GM18498 (cell line): Measurements from ENCODE around the gene LRRC19.

ENCODE experiments used
- ATAC-seq: cut with Tn5 transposase; IDR thresholded peaks from one replicate; pipeline ENCODE4 v1.9.1; 2021; ENCODE audit warnings: mild to moderate bottlenecking, moderate library complexity; ENCODE audit not compliant: unreplicated experiment

The LRRC19 gene

DNA sequence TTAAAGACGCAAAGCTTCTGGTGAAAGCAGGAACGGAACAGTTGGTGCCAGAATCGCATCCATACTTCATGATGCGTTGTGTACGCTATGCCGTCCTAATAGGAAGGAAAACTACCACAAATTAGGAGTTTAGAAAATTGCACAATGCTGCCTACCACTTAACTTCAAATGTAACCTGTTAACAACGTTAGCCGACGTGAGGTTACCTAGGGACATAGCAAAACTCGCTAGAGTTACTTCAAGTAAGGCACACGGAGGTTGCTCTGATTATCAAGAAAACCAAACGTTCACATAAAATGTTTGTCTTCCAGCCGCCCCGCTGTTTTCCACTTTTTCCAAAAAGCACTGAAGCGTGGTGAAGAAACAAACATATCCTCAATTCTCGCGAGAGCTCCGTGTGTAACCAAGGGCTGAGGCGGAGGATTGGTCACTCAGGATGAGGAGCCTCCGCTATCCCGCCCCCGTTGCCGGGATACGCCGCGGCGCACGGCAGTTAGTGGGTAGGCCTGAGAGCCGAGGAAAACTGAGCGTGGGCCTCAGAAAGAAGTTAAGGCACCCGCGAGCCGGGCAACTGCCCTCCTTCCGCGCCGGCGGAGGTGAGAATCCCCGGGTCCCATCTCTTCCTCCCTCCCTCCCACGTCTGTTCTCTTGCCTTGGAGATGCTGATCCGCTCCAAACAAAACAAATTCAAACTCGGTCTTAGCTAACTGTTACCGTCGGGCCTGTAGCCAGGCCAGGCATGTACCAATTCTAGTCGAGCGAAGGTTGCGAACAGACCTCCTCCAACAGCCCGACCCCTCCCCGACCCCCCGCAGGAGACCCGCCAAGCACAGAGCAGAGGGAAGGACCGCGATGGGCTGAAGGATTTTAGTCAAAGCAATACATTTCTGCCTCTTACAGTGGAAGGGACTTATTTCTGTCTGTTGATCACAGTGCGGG lies 49.3 kb downstream of the LRRC19 start, which contains the start of gene IFT74:
IFT74 (plus strand) TSS at position 492 of the 939 bp plus-strand sequence. CDS start 5,556 bp downstream, outside the sequence.
- peak; percentile 100 for ATAC-seq

- no peak for ATAC-seq
Observed at GRCh38 chr9:26955222-26955903, 50.1 kb downstream of the LRRC19 start.

GRCh38 chr9:26954050-26954508 lies 51.4 kb downstream of the LRRC19 start:
- no peak for ATAC-seq

DNA sequence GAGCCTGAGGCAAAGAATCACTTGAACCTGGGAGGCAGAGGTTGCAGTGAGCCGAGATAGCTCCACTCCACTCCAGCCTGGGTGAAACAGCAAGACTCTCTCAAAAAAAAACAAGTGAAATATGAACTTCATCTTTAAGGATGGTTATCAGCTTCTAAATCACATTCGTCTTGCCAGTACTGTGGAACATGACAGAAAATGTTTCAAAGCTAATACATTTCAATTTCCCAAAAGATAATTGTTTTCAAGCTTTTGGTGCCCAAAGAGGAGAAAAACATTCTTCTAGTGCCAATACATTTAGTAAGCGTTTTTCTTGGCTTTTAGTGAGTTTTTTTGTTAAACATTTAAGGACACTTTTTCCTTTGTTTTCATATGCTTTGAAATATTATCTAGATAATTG lies 53.7 kb downstream of the LRRC19 start:
- no peak for ATAC-seq

- ATAC-seq, result no peak
Observed at GRCh38 chr9:26950521-26950920, 55.0 kb downstream of the LRRC19 start.

DNA sequence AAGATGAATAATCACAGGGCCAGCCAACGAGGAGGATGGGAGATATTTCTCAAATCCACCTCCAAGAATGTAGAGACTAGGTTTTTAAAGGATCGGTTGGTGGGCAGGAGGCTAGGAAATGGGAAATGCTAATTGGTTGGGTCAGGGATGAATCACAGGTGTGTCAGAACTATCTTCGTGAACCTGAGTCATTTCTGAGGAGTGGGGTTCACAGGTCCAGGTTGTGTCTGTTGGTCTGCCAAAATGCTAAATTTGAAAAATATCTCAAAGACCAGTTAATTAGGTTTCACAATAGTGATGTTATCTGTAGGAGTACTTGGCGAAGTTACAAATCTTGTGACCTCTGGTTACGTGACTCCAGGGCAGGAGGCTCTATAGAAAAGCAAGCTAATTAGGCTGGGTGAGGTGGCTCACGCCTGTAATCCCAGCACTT lies 55.8 kb downstream of the LRRC19 start:
- ATAC-seq, result no peak

DNA sequence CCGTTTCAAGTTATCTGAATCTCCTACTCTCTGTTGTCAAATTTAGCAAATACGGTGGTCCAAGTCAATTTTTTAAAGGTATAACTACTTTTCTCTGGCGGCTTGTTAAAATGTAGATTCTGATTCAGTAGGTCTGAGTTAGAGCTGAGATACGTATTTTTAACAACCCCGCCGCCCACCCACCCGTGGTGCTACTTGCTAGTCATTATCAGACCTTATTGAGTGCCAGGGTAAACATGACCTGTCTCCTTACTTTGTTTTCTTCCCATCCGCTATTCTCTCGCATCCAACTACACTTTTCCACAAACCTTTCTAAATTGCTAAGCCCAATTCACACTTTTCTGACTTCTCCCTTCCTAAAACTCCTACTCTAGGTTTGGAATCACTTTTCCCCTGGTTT lies 57.7 kb downstream of the LRRC19 start:
- no peak for ATAC-seq

DNA sequence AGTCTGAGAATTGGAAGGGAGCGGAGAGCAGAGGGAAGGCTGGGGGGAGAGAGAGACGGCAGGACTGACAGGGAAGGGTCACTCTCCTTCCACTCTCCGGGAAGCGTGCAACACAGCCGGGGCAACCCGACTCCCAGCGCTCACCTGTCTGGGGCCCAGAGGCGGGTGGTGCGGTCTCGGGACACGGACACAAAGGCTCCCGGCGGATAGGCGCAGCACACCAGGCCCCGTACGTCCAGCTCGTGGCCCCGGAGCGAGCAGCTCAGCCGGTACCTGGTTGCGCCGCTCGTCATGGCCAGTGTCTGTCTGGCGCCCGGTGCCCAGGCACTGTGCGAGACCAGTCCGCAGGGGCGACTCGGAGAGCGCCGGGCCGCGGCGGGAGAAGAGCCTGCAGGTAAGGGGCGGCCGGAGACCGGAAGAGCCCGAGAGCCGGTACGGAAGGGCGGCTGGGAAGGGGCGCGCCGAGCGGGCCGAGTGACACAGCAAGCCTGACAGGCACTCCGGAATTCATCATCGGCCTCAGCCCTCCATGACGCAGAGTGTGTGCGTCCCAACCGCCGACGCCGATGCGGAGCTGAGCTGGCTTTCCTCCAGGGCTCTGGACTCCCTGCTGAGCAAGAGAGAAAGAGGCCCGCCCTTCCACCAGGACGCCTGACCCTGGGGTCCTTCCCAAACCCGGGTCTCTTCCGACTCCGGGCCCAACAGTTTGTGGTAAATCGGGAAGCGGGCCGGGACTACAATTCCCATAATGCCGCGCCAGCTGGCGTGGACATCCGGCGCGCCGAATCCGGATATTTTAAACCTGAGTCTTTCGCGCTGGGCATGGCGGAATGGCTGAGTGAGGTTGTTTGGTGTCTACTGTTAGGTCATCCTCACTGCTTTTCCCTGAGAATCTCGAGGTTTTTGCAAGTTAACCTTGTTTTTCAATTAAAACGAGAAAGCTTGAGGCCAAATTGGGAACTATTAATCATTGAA lies 58.4 kb downstream of the LRRC19 start, which contains the start of gene PLAA:
PLAA (minus strand) TSS at position 490 of the 975 bp plus-strand sequence; CDS start at position 293, 197 bp downstream.
- peak; percentile 99 for ATAC-seq

DNA sequence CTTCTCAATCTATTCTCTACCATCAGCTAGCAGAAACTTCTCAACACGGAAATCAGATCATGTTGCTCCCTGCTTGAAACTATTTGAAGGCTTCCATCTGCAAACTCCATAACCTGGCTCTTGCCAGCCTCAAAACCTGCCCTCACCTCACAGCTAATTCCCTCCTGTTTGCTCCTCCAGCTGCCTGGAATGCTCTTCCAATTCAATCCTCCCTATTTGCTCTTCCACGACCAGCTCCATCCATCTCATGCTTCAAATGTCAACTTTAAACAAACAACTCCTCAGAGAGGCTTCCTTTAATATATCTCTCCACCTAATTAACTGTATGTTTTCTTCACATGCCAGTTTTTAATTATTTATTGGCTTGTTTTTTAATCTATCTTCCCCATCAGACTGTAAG lies 59.9 kb downstream of the LRRC19 start:
- ATAC-seq, result no peak
